DMS153 treated with DMSO at 0.1 percent for 48 hours (cell line): Measurements from ENCODE around the gene GRK3.

ENCODE experiments used
- DNase-seq: peaks from one replicate; lab custom pipeline; 2025; ENCODE audit not compliant: unreplicated experiment; lab: John Stamatoyannopoulos, UW

GRK3 gene

GRCh38 chr22:25751174-25751581 lies 186.7 kb downstream of the GRK3 start:
- DNase-seq, result no peak

- DNase-seq, result no peak
Measured at GRCh38 chr22:25752615-25753214, 188.2 kb downstream of the GRK3 start.

- no peak for DNase-seq
Measured at GRCh38 chr22:25753252-25753651, 188.8 kb downstream of the GRK3 start.

- no peak for DNase-seq
Measured at GRCh38 chr22:25754527-25755202, 190.2 kb downstream of the GRK3 start.

- no peak for DNase-seq
Measured at GRCh38 chr22:25757686-25758085, 193.2 kb downstream of the GRK3 start.

- no peak for DNase-seq
Measured at GRCh38 chr22:25758316-25758715, 193.8 kb downstream of the GRK3 start.

GRCh38 chr22:25759825-25760231 lies 195.4 kb downstream of the GRK3 start:
- no peak for DNase-seq

- DNase-seq, result no peak
Measured at GRCh38 chr22:25760294-25760693, 195.8 kb downstream of the GRK3 start.

GRCh38 chr22:25760848-25761595 lies 196.5 kb downstream of the GRK3 start:
- DNase-seq, result no peak

- DNase-seq, result no peak
Measured at GRCh38 chr22:25762147-25762546, 197.7 kb downstream of the GRK3 start.

GRCh38 chr22:25763239-25763777 lies 198.8 kb downstream of the GRK3 start:
- no peak for DNase-seq

GRCh38 chr22:25764270-25765015 lies 200.0 kb downstream of the GRK3 start:
- DNase-seq, result no peak

GRCh38 chr22:25765016-25765367 lies 200.5 kb downstream of the GRK3 start:
- DNase-seq, result no peak

- no peak for DNase-seq
Measured at GRCh38 chr22:25765801-25766200, 201.3 kb downstream of the GRK3 start.

GRCh38 chr22:25766418-25766817 lies 201.9 kb downstream of the GRK3 start:
- DNase-seq, result no peak

- no peak for DNase-seq
Measured at GRCh38 chr22:25770333-25770732, 205.9 kb downstream of the GRK3 start.

GRCh38 chr22:25772288-25772687 lies 207.8 kb downstream of the GRK3 start:
- no peak for DNase-seq

GRCh38 chr22:25774575-25775026 lies 210.1 kb downstream of the GRK3 start:
- DNase-seq, result no peak

- no peak for DNase-seq
Measured at GRCh38 chr22:25775531-25775930, 211.1 kb downstream of the GRK3 start.

GRCh38 chr22:25777411-25777810 lies 212.9 kb downstream of the GRK3 start:
- DNase-seq, result no peak

- peak; percentile 25 for DNase-seq
Measured at GRCh38 chr22:25777870-25778269, 213.4 kb downstream of the GRK3 start.
